Measurements from ENCODE around the gene SNX5. TPM values are rescaled to one million over a fixed set of nuclear protein-coding genes. Genes with fewer than 3 reads are reported as not detected.

The SNX5 gene
- total RNA-seq, 2 experiments from 2014 or later: 204 to 274 TPM

DNA sequence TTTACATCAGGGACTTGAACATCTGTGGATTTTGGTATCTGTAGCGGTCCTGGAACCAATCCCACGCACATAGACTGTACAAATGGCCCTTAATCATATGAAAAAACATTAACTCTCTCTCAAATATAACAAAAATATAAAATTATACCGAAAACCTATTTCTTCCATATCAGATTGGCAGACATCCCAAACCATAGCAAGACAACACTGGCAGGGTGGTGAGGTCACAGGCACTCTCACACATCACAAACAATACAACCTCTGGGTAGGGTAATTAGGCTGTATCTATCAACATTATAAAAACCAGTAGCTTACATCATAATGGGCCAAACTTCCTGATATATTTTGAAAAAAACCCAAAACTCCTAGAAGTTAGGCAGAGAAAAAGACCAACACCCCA lies 48.2 kb upstream of the SNX5 start:
- H2AFZ ChIP-seq (ENCODE audit: low read length): no peak overlapping the region
- H3K4me2 ChIP-seq (ENCODE audit: low read length): no peak overlapping the region
- TF ChIP-seq, protein P1, sequence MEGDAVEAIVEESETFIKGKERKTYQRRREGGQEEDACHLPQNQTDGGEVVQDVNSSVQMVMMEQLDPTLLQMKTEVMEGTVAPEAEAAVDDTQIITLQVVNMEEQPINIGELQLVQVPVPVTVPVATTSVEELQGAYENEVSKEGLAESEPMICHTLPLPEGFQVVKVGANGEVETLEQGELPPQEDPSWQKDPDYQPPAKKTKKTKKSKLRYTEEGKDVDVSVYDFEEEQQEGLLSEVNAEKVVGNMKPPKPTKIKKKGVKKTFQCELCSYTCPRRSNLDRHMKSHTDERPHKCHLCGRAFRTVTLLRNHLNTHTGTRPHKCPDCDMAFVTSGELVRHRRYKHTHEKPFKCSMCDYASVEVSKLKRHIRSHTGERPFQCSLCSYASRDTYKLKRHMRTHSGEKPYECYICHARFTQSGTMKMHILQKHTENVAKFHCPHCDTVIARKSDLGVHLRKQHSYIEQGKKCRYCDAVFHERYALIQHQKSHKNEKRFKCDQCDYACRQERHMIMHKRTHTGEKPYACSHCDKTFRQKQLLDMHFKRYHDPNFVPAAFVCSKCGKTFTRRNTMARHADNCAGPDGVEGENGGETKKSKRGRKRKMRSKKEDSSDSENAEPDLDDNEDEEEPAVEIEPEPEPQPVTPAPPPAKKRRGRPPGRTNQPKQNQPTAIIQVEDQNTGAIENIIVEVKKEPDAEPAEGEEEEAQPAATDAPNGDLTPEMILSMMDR (conservative IDR thresholded peaks at IDR 0.05; ENCODE audit: low read length): no peak
- no peak for TF ChIP-seq EZH2phosphoT487 (IDR thresholded peaks at IDR 0.05; ENCODE audit: borderline replicate concordance, low read depth, low read length)
- POLR2A ChIA-PET: interaction anchor here (0.6 to 0.9 kb wide), 3 partner anchors 24 to 175 kb away, joined by 3 to 4 read pairs (median 3); no protein-coding TSS in a partner anchor
- H3K4me3 ChIP-seq (ENCODE audit: low read depth, low read length, poor library complexity, severe bottlenecking): no peak overlapping the region
- H3K9me3 ChIP-seq (ENCODE audit: low read length): no peaks in the 10 kb centered on the region
- H3K9me2 ChIP-seq (ENCODE audit: insufficient read depth, low read length): no peaks in the 10 kb centered on the region
- CTCF ChIA-PET (ENCODE audit: unreplicated experiment): no interaction called here
- intact Hi-C loops (cut with micrococcal nuclease; ENCODE audit: unreplicated experiment): no loop called here
- no TSS peak for BruUV-seq (replicated peaks)
- no peaks in the 10 kb centered on the region for H3K36me3 ChIP-seq (ENCODE audit: insufficient read depth, low read length)
- no peak for DNase-seq (ENCODE audit: low spot score)
- H3K27ac ChIP-seq (ENCODE audit: low read depth, low read length, poor library complexity, severe bottlenecking): no peak overlapping the region
- H3K4me1 ChIP-seq (ENCODE audit: insufficient read depth, low read length, poor library complexity, severe bottlenecking): no peaks in the 10 kb centered on the region
- no peaks in the 10 kb centered on the region for H4K20me1 ChIP-seq (ENCODE audit: insufficient read depth, low read length)
- H3K79me2 ChIP-seq (ENCODE audit: insufficient read depth, low read depth, low read length): no peaks in the 10 kb centered on the region

DNA sequence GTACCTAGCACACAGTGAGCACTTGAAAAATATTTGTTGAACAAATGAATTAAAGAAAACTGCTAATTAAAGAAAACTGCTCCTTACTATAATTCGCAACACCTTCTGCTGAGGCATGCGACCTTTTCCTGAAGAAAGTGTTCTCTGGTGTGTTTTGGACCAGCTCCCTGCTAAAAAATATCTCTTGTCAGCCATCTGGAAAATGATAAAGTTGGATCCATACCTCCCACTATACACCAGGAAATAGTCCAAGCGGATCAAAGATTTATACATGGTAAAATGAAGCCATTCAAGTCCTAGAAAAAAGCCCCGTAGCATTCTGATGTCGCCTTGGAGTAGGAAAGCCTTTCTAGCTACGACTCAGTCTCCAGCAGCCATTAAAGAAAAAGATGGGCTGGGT lies 45.8 kb upstream of the SNX5 start:
- H3K27ac ChIP-seq (ENCODE audit: low read depth, low read length, poor library complexity, severe bottlenecking): no peak overlapping the region
- no peaks in the 10 kb centered on the region for H3K79me2 ChIP-seq (ENCODE audit: insufficient read depth, low read depth, low read length)
- no peak overlapping the region for H3K4me3 ChIP-seq (ENCODE audit: low read depth, low read length, poor library complexity, severe bottlenecking)
- no TSS peak for BruUV-seq (replicated peaks)
- intact Hi-C loops (cut with micrococcal nuclease; ENCODE audit: unreplicated experiment): no loop called here
- H4K20me1 ChIP-seq (ENCODE audit: insufficient read depth, low read length): no peaks in the 10 kb centered on the region
- H3K4me2 ChIP-seq (ENCODE audit: low read length): no peak overlapping the region
- no peaks in the 10 kb centered on the region for H3K9me3 ChIP-seq (ENCODE audit: low read length)
- ChIA-PET CTCF (ENCODE audit: unreplicated experiment) (no interaction called here), POLR2A (no interaction called here)
- no peak for DNase-seq (ENCODE audit: low spot score)
- no peak overlapping the region for H2AFZ ChIP-seq (ENCODE audit: low read length)
- no peaks in the 10 kb centered on the region for H3K9me2 ChIP-seq (ENCODE audit: insufficient read depth, low read length)
- H3K4me1 ChIP-seq (ENCODE audit: insufficient read depth, low read length, poor library complexity, severe bottlenecking): no peaks in the 10 kb centered on the region
- no peaks in the 10 kb centered on the region for H3K36me3 ChIP-seq (ENCODE audit: insufficient read depth, low read length)
- no peak for TF ChIP-seq EZH2phosphoT487 (IDR thresholded peaks at IDR 0.05; ENCODE audit: borderline replicate concordance, low read depth, low read length)

DNA sequence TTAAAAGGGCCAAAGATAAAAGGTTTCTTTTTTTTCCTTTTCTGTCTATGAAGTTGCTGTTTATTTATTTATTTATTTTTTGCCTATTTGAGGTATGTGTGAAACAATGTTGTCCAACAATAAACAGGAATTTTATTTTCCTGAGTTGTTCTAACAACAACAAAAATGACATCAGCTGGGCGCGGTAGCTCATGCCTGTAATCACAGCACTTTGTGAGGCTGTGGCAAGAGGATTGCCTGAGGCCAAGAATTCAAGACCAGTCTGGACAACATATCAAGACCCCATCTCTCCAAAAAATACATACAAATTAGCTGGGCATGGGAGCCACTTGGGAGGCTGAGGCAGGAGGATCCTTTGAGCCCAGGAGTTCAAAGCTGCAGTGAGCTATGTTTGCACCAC lies 44.3 kb upstream of the SNX5 start:
- Histone ChIP-seq H3K4me2 (ENCODE audit: low read length) (no peak overlapping the region), H3K4me1 (ENCODE audit: insufficient read depth, low read length, poor library complexity, severe bottlenecking) (no peaks in the 10 kb centered on the region), H3K4me3 (ENCODE audit: low read depth, low read length, poor library complexity, severe bottlenecking) (no peak overlapping the region), H4K20me1 (ENCODE audit: insufficient read depth, low read length) (no peaks in the 10 kb centered on the region), H3K36me3 (ENCODE audit: insufficient read depth, low read length) (no peaks in the 10 kb centered on the region), H3K9me2 (ENCODE audit: insufficient read depth, low read length) (no peaks in the 10 kb centered on the region), H3K79me2 (ENCODE audit: insufficient read depth, low read depth, low read length) (no peaks in the 10 kb centered on the region), H3K27ac (ENCODE audit: low read depth, low read length, poor library complexity, severe bottlenecking) (no peak overlapping the region), H2AFZ (ENCODE audit: low read length) (no peak overlapping the region), H3K9me3 (ENCODE audit: low read length) (no peaks in the 10 kb centered on the region)
- TF ChIP-seq EZH2phosphoT487 (IDR thresholded peaks at IDR 0.05; ENCODE audit: borderline replicate concordance, low read depth, low read length): no peak
- TF ChIP-seq, protein P1 (conservative IDR thresholded peaks at IDR 0.05; ENCODE audit: low read length): no peak
- POLR2A ChIA-PET: interaction anchor here (1.2 to 1.4 kb wide), 2 partner anchors 42 to 57 kb away, joined by 3 read pairs; no protein-coding TSS in a partner anchor
- no TSS peak for BruUV-seq (replicated peaks)
- CTCF ChIA-PET (ENCODE audit: unreplicated experiment): no interaction called here
- DNase-seq (ENCODE audit: low spot score): no peak
- intact Hi-C loops (cut with micrococcal nuclease; ENCODE audit: unreplicated experiment): no loop called here

All from OCI-LY7 (cell line).